H1 (cell line): ENCODE data around the gene SLC17A4. TPM values are rescaled to one million over a fixed set of nuclear protein-coding genes. Genes with fewer than 3 reads are reported as not detected.

ENCODE experiments used
- CTCF ChIA-PET: fragments of 300-600 bp; sonication (Branson Sonifier 250); formaldehyde crosslinking; loops from one replicate; lab custom pipeline; 2021; ENCODE audit not compliant: partially characterized antibody; lab: Charles Lee
- POLR2A ChIA-PET: fragments of 300-600 bp; sonication (Branson Sonifier 250); formaldehyde crosslinking; loops from one replicate; lab custom pipeline; 2021; ENCODE audit warnings: inconsistent platforms; ENCODE audit not compliant: partially characterized antibody; lab: Charles Lee
- DNase-seq, 2 experiments: peaks; one replicate each; pipeline versions ENCODE4 v3.0.0 to v3.0.0-alpha.2; 2010 to 2022; ENCODE audit warnings: low spot score in 2 of 2, low read depth in 1 of 2, mixed read lengths in 1 of 2
- FAIRE-seq: peaks from 2 replicates; lab custom pipeline; 2011; peaks lifted over from hg19 to GRCh38; lab: Jason Lieb, UNC
- H2AFZ ChIP-seq: 2 replicates; pipeline ENCODE4 v1.8.1; 2012; ENCODE audit warnings: low read length, inconsistent platforms
- H2AK5ac ChIP-seq: 2 replicates; pipeline ENCODE4 v1.6.1; 2013; ENCODE audit warnings: low read depth, low read length
- H2BK120ac ChIP-seq: replicated peaks from 2 replicates; pipeline ENCODE3; 2013; ENCODE audit warnings: low read depth, low read length, inconsistent platforms
- H2BK12ac ChIP-seq: 2 replicates; pipeline ENCODE4 v1.6.1; 2013; ENCODE audit warnings: low read depth, low read length
- H2BK15ac ChIP-seq: 2 replicates; pipeline ENCODE4 v1.6.1; 2013; ENCODE audit warnings: low read length
- H2BK20ac ChIP-seq: 2 replicates; pipeline ENCODE4 v1.6.1; 2013; ENCODE audit warnings: low read length
- H2BK5ac ChIP-seq: 2 replicates; pipeline ENCODE4 v1.6.1; 2013; ENCODE audit warnings: low read depth, low read length
- H3K14ac ChIP-seq: 2 replicates; pipeline ENCODE4 v1.6.1; 2013; ENCODE audit warnings: inconsistent platforms; ENCODE audit not compliant: insufficient read length
- H3K18ac ChIP-seq: 2 replicates; pipeline ENCODE4 v1.6.1; 2013; ENCODE audit warnings: low read length; ENCODE audit errors: extremely low read depth
- H3K23ac ChIP-seq: 2 replicates; pipeline ENCODE4 v1.6.1; 2013; ENCODE audit warnings: inconsistent platforms; ENCODE audit not compliant: insufficient read length
- H3K23me2 ChIP-seq: 2 replicates; pipeline ENCODE4 v1.6.1; 2013; ENCODE audit warnings: low read depth, low read length
- H3K27ac ChIP-seq: 2 replicates; pipeline ENCODE4 v1.6.1; 2011; ENCODE audit warnings: low read depth, low read length, inconsistent platforms
- H3K27me3 ChIP-seq, 4 experiments: replicated peaks in 1 of 4; 1 replicate in 1 of 4; 2 replicates in 3 of 4; pipeline versions ENCODE4 v1.6.1 to v1.8.1; 2011 to 2013; ENCODE audit warnings: low read length in 3 of 4, mild to moderate bottlenecking in 3 of 4, inconsistent platforms in 2 of 4, mixed read lengths in 2 of 4, moderate library complexity in 1 of 4; ENCODE audit not compliant: control insufficient read depth in 3 of 4, insufficient read depth in 3 of 4; ENCODE audit errors: extremely low read depth in 1 of 4
- H3K36me3 ChIP-seq, 4 experiments: 2 replicates each; pipeline versions ENCODE4 v1.6.1 to v1.8.1; 2011 to 2013; ENCODE audit warnings: mild to moderate bottlenecking in 4 of 4, low read length in 3 of 4, moderate library complexity in 2 of 4, control low read depth in 1 of 4, inconsistent platforms in 1 of 4; ENCODE audit not compliant: insufficient read depth in 4 of 4, control insufficient read depth in 2 of 4
- H3K4ac ChIP-seq: replicated peaks from 2 replicates; pipeline ENCODE3; 2013; ENCODE audit warnings: low read length, low read depth, mixed read lengths, inconsistent platforms; ENCODE audit not compliant: insufficient read length
- H3K4me1 ChIP-seq, 4 experiments: replicated peaks in 1 of 4; 1 replicate in 1 of 4; 2 replicates in 3 of 4; pipeline versions ENCODE4 v1.6.1 to v1.8.1; 2011 to 2013; ENCODE audit warnings: low read length in 3 of 4, inconsistent platforms in 2 of 4, mixed read lengths in 1 of 4; ENCODE audit not compliant: insufficient read depth in 4 of 4, control insufficient read depth in 3 of 4
- H3K4me2 ChIP-seq, 2 experiments: 2 replicates each; pipeline versions ENCODE4 v1.6.1 to v1.8.1; 2011 to 2013; ENCODE audit warnings: low read depth in 2 of 2, low read length in 2 of 2, control low read depth in 1 of 2, inconsistent platforms in 1 of 2, mild to moderate bottlenecking in 1 of 2; ENCODE audit not compliant: insufficient read depth in 1 of 2
- H3K4me3 ChIP-seq, 4 experiments: fragments of 200-600, 300-600 bp in 1 of 4; sonication (generic), shearing (Covaris generic), sonication (Bioruptor Twin) in 1 of 4; 2 replicates each; pipeline versions ENCODE4 v1.5.1 to v1.8.1; 2011 to 2016; ENCODE audit warnings: low read length in 4 of 4, low read depth in 3 of 4, control low read depth in 2 of 4, inconsistent platforms in 2 of 4, mild to moderate bottlenecking in 2 of 4, mixed read lengths in 1 of 4, moderate library complexity in 1 of 4; ENCODE audit not compliant: insufficient read depth in 2 of 4; ENCODE audit errors: extremely low read depth in 1 of 4
- H3K56ac ChIP-seq: replicated peaks from 2 replicates; pipeline ENCODE3; 2013; ENCODE audit warnings: low read depth, mild to moderate bottlenecking, mixed read lengths, low read length, inconsistent platforms; ENCODE audit not compliant: insufficient read length
- H3K79me1 ChIP-seq: 2 replicates; pipeline ENCODE4 v1.6.1; 2013; ENCODE audit warnings: low read depth, low read length, control low read depth
- H3K79me2 ChIP-seq, 2 experiments: 2 replicates each; pipeline versions ENCODE4 v1.6.1 to v1.8.1; 2012 to 2013; ENCODE audit warnings: low read length in 2 of 2, mild to moderate bottlenecking in 2 of 2, inconsistent platforms in 1 of 2; ENCODE audit not compliant: insufficient read depth in 2 of 2, control insufficient read depth in 1 of 2
- H3K9ac ChIP-seq, 4 experiments: replicated peaks in 1 of 4; 1 replicate in 1 of 4; 2 replicates in 3 of 4; pipeline versions ENCODE4 v1.6.1 to v1.8.1; 2011 to 2013; ENCODE audit warnings: low read depth in 3 of 4, low read length in 3 of 4, control low read depth in 2 of 4, mild to moderate bottlenecking in 2 of 4, moderate library complexity in 2 of 4, inconsistent platforms in 1 of 4; ENCODE audit errors: extremely low read depth in 1 of 4
- H3K9me3 ChIP-seq, 2 experiments: 2 replicates each; pipeline versions ENCODE4 v1.6.1 to v1.8.1; 2012 to 2013; ENCODE audit warnings: mild to moderate bottlenecking in 2 of 2, moderate library complexity in 2 of 2, control low read depth in 1 of 2, inconsistent platforms in 1 of 2, low read depth in 1 of 2, low read length in 1 of 2, mixed read lengths in 1 of 2; ENCODE audit not compliant: insufficient read depth in 2 of 2
- H4K20me1 ChIP-seq, 2 experiments: replicated peaks in 1 of 2; 2 replicates each; pipeline versions ENCODE3 to v1.8.1; 2011 to 2013; ENCODE audit warnings: inconsistent platforms in 2 of 2, low read length in 2 of 2, mild to moderate bottlenecking in 1 of 2; ENCODE audit not compliant: insufficient read depth in 2 of 2, control insufficient read depth in 1 of 2
- H4K5ac ChIP-seq: 2 replicates; pipeline ENCODE4 v1.6.1; 2013; ENCODE audit warnings: low read length, low read depth, mixed read lengths, inconsistent platforms; ENCODE audit not compliant: insufficient read length
- H4K8ac ChIP-seq: 2 replicates; pipeline ENCODE4 v1.8.0; 2013; ENCODE audit warnings: mild to moderate bottlenecking, moderate library complexity, low read length, inconsistent platforms; ENCODE audit not compliant: insufficient read depth; ENCODE audit errors: extremely low read depth
- H4K91ac ChIP-seq: replicated peaks from 2 replicates; pipeline ENCODE3; 2013; ENCODE audit warnings: low read length, mixed read lengths, inconsistent platforms; ENCODE audit not compliant: insufficient read length
- CEBPB ChIP-seq: IDR thresholded peaks from 2 replicates; pipeline ENCODE4 v1.6.1; 2012; ENCODE audit warnings: low read depth, low read length
- CREB1 ChIP-seq: IDR thresholded peaks from 2 replicates; pipeline ENCODE4 v1.6.1; 2012; ENCODE audit warnings: inconsistent platforms
- CTBP2 ChIP-seq: IDR thresholded peaks from 2 replicates; pipeline ENCODE4 v1.7.0; 2011; ENCODE audit warnings: borderline replicate concordance, mild to moderate bottlenecking, moderate library complexity, mixed read lengths, low read length; ENCODE audit not compliant: insufficient read depth, insufficient read length
- EP300 ChIP-seq, 2 experiments: IDR thresholded peaks; 1 replicate in 1 of 2; 2 replicates in 1 of 2; pipeline ENCODE4 v1.6.1; 2011 to 2012; ENCODE audit warnings: low read depth in 2 of 2, low read length in 2 of 2, mild to moderate bottlenecking in 2 of 2, borderline replicate concordance in 1 of 2, inconsistent platforms in 1 of 2, moderate library complexity in 1 of 2
- KDM5A ChIP-seq: fragments of 200-600 bp; IDR thresholded peaks from 2 replicates; pipeline ENCODE4 v1.7.1; 2012; ENCODE audit warnings: mild to moderate bottlenecking, low read length, inconsistent platforms, mixed read lengths
- NANOG ChIP-seq: IDR thresholded peaks from 2 replicates; pipeline ENCODE4 v1.6.1; 2011; ENCODE audit warnings: low read length, low read depth, mild to moderate bottlenecking, inconsistent platforms; ENCODE audit not compliant: insufficient read depth, poor library complexity, severe bottlenecking
- POLR2A ChIP-seq, 2 experiments: IDR thresholded peaks; 1 replicate in 1 of 2; 2 replicates in 1 of 2; pipeline ENCODE4 v1.6.1; 2011; ENCODE audit warnings: low read depth in 2 of 2, low read length in 2 of 2, mild to moderate bottlenecking in 2 of 2; ENCODE audit errors: control extremely low read depth in 1 of 2
- POU5F1 ChIP-seq: IDR thresholded peaks from 2 replicates; pipeline ENCODE4 v1.6.1; 2011; ENCODE audit warnings: low read depth, mild to moderate bottlenecking, low read length, moderate library complexity
- RFX5 ChIP-seq: IDR thresholded peaks from 2 replicates; pipeline ENCODE4 v1.6.1; 2011; ENCODE audit warnings: low read depth, low read length, improper control_type of control experiment, borderline replicate concordance
- TAF7 ChIP-seq: optimal IDR thresholded peaks from 2 replicates; pipeline ENCODE3; 2011; ENCODE audit warnings: low read depth, mild to moderate bottlenecking, inconsistent platforms, low read length, moderate library complexity, borderline replicate concordance
- USF2 ChIP-seq: IDR thresholded peaks from 2 replicates; pipeline ENCODE4 v1.6.1; 2011; ENCODE audit warnings: low read length, improper control_type of control experiment
- ZNF274 ChIP-seq: IDR thresholded peaks from 2 replicates; pipeline ENCODE4 v1.7.0; 2012; ENCODE audit warnings: low read length, borderline replicate concordance; ENCODE audit errors: extremely low read depth
- WGBS, 2 experiments: shearing (Covaris generic) in 1 of 2; methylation state at CpG; one replicate each; pipeline versions ENCODE4 v1.1.6 to v1.1.7; 2013 to 2015; ENCODE audit warnings: low lambda C conversion rate in 2 of 2, mixed read lengths in 2 of 2, inconsistent platforms in 1 of 2, low coverage in 1 of 2, missing lambda C conversion rate in 1 of 2; ENCODE audit not compliant: insufficient replicate concordance in 2 of 2, insufficient coverage in 1 of 2, insufficient read length in 1 of 2; ENCODE audit errors: extremely low coverage in 1 of 2, missing lambda C conversion rate in 1 of 2; 5-methylcytosine and 5-hydroxymethylcytosine counted together
- polyA plus RNA-seq, 7 experiments: library from polyadenylated mRNA; depleted of rRNA in 3 of 7; stranded (reverse) in 5 of 7; unstranded in 2 of 7; fragments of >200 nt in 5 of 7; fragments of 200-250 nt in 2 of 7; gene quantifications; 1 replicate in 5 of 7; 2 replicates in 1 of 7; 4 replicates in 1 of 7; pipeline versions ENCODE4 v1.2.1 to v1.2.3, GENCODE V29; 2011 to 2013; ENCODE audit warnings: missing spikeins in 2 of 7, mixed read lengths in 2 of 7
- total RNA-seq: library from RNA; stranded (reverse); fragmentation: NEBNext Ultra II Directional; extraction: Animal tissue kit (Norgen Biotek cat#: 25700); gene quantifications from 2 replicates; pipeline ENCODE4 v1.2.1, GENCODE V29; 2021

SLC17A4 gene
- total and polyA plus RNA-seq, 2 of the 8 experiments (the other 6 are each of a cell fraction or from before 2014, with no cell fraction given): not detected

DNA sequence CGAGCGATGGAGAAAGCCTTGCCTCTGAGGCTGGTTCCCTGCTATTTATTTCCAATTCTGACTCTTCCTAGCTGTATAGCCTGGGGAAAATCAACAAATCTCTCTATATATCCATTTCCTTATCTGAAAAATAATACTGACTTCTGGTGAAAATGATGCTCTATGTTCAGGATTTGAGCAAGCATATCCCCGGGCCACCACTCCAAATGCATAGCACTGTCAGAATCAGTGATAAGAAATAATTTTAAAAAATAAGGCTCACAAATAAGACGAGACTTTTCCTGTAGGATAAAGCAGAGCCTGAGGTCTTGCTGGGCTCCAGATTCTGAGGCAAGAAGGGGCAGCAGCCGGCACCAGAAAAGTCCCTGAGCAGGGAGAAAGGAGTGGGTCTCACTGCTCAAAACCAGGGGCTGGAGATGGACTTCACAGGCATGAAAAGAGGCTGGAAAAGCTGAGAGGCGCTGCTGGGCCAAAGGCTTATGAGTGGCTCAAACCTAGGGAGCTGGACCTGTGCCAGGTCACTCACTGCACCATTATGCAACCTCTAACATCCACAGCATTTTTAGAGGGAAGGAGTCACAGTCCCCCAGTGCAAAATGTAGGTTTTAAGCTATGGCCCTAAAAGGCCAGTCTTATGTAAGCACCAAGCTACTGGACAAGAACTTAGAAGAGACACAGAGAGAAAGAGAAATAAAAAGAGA is 48.1 kb upstream of the SLC17A4 start:
- DNase-seq (no peak), FAIRE-seq (no peak)
- no peak overlapping the region for H4K8ac ChIP-seq
- 82% methylated on average over 6 of the region's 6 CpGs; no CpG with 5 or more reads in 1 of the 2 experiments for WGBS, 2 experiments
- no peak overlapping the region for H3K14ac ChIP-seq
- no peak overlapping the region for H3K4me3 ChIP-seq
- POLR2A ChIA-PET: no interaction called here
- no peak overlapping the region for H3K27ac ChIP-seq
- H2AK5ac ChIP-seq: no peak overlapping the region
- H2AFZ ChIP-seq: no peak overlapping the region
- H4K20me1 ChIP-seq: no peaks in the 10 kb centered on the region
- H3K23ac ChIP-seq: no peak overlapping the region
- no peak overlapping the region for H2BK15ac ChIP-seq
- no peak overlapping the region for H3K9ac ChIP-seq
- no peaks in the 10 kb centered on the region; the same call in 1 of the 2 replicates for H3K23me2 ChIP-seq
- no peak overlapping the region for H2BK5ac ChIP-seq
- no peak overlapping the region for H2BK12ac ChIP-seq
- H3K4me1 ChIP-seq: no peaks in the 10 kb centered on the region
- H2BK120ac ChIP-seq: no peak overlapping the region
- CTCF ChIA-PET: interaction anchor here (0.8 to 7.1 kb wide), 5 partner anchors 10 to 123 kb away, joined by 3 to 52 read pairs (median 3); no protein-coding TSS in a partner anchor
- no peak overlapping the region for H3K4me2 ChIP-seq
- H4K5ac ChIP-seq: no peak overlapping the region
- H3K18ac ChIP-seq: no peak overlapping the region
- H3K4ac ChIP-seq: no peak overlapping the region
- H3K36me3 ChIP-seq: no peaks in the 10 kb centered on the region
- no peak overlapping the region for H2BK20ac ChIP-seq
- no peaks in the 10 kb centered on the region for H3K27me3 ChIP-seq
- H3K9me3 ChIP-seq: no peaks in the 10 kb centered on the region
- H3K79me1 ChIP-seq: no peaks in the 10 kb centered on the region
- no peak overlapping the region for H4K91ac ChIP-seq
- no peak overlapping the region for H3K56ac ChIP-seq
- H3K79me2 ChIP-seq: no peaks in the 10 kb centered on the region
- TF ChIP-seq USF2 (no peak), CTBP2 (no peak), POU5F1 (no peak), RFX5 (no peak), KDM5A (no peak), CEBPB (no peak), EP300 (IDR thresholded peaks at IDR 0.05; ENCODE audit: borderline replicate concordance in 1 of 2, low read depth in 2 of 2, low read length in 2 of 2) (no peak), ZNF274 (no peak), POLR2A (IDR thresholded peaks at IDR 0.05; ENCODE audit: control extremely low read depth in 1 of 2, low read depth in 2 of 2, low read length in 2 of 2) (no peak), CREB1 (no peak), TAF7 (no peak), NANOG (no peak)
